Astrocyte (in vitro differentiated cells and primary cell): Measurements from ENCODE around the gene ANKRD60.

Experiments used
- EZH2 ChIP-seq: IDR thresholded peaks from 2 replicates; pipeline ENCODE4 v1.6.1; 2012; ENCODE audit warnings: mild to moderate bottlenecking, low read length, inconsistent platforms; ENCODE audit not compliant: insufficient read depth
- TF ChIP-seq, protein P1 (sequence below): IDR thresholded peaks from 2 replicates; pipeline ENCODE4 v1.5.1; 2011; ENCODE audit warnings: low read depth, mild to moderate bottlenecking, inconsistent platforms, low read length, moderate library complexity; ENCODE audit not compliant: insufficient read depth

DNA sequence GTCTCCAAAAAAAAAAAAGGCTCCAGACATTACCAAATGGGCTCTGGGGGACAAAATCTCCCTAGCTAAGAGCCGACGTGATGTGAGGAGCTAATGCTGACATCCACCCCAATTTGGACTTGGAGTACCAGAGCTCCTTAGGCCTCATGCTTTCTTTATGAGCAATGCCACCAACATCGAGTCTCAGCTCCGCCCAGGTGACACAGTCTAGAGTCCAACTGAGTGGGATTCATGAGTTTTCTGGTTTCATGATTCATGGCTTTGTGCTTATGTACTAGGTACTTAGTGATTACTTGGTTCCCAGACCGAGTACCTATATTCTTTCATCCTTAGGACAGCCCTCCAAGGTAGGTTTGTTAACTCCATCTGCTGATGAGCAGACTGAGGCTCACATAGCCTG is 4.4 kb downstream of the ANKRD60 start:
- no peak for TF ChIP-seq EZH2
- TF ChIP-seq, protein P1, sequence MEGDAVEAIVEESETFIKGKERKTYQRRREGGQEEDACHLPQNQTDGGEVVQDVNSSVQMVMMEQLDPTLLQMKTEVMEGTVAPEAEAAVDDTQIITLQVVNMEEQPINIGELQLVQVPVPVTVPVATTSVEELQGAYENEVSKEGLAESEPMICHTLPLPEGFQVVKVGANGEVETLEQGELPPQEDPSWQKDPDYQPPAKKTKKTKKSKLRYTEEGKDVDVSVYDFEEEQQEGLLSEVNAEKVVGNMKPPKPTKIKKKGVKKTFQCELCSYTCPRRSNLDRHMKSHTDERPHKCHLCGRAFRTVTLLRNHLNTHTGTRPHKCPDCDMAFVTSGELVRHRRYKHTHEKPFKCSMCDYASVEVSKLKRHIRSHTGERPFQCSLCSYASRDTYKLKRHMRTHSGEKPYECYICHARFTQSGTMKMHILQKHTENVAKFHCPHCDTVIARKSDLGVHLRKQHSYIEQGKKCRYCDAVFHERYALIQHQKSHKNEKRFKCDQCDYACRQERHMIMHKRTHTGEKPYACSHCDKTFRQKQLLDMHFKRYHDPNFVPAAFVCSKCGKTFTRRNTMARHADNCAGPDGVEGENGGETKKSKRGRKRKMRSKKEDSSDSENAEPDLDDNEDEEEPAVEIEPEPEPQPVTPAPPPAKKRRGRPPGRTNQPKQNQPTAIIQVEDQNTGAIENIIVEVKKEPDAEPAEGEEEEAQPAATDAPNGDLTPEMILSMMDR, result no peak
